ENCODE measurements around the gene HYAL2. TPM values are rescaled to one million over a fixed set of nuclear protein-coding genes. Genes with fewer than 3 reads are reported as not detected.

The HYAL2 gene
- total and polyA plus RNA-seq, 9 of the 15 experiments (the other 6 are each of a cell fraction or from before 2014, with no cell fraction given) = 0.36 to 22.7 (median 11.4) TPM; not detected in 1

DNA sequence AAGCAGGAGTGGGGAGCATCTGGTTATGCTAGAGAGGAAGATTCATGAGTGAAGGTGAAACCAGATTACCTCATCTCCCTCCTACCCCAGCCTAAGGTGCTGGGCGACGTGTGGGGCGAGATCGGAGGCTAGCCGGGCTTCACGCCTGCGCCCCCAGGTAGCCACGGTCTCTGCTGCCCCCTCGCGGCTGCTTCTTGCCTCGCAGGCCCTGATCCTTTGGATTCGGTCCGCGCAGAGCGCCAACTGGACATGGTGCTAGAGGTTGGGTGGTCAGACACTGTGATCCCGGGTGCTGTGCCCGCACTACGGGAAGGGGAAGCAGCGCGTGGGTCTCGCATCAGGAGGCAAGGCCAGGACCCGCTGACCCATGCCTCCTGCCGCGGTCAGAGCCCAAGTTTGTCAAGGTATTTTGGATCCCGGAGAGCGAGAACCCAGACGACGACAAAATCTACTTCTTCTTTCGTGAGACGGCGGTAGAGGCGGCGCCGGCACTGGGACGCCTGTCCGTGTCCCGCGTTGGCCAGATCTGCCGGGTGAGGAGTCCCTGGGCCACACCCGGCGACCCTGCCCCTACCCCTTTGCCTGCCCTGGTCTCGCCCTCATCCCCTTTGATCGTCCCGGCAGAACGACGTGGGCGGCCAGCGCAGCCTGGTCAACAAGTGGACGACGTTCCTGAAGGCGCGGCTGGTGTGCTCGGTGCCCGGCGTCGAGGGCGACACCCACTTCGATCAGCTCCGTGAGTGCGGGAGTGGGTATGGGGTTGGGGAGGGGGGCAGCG is 49.4 kb downstream of the HYAL2 start (continued):
- TF ChIP-seq, protein P1, sequence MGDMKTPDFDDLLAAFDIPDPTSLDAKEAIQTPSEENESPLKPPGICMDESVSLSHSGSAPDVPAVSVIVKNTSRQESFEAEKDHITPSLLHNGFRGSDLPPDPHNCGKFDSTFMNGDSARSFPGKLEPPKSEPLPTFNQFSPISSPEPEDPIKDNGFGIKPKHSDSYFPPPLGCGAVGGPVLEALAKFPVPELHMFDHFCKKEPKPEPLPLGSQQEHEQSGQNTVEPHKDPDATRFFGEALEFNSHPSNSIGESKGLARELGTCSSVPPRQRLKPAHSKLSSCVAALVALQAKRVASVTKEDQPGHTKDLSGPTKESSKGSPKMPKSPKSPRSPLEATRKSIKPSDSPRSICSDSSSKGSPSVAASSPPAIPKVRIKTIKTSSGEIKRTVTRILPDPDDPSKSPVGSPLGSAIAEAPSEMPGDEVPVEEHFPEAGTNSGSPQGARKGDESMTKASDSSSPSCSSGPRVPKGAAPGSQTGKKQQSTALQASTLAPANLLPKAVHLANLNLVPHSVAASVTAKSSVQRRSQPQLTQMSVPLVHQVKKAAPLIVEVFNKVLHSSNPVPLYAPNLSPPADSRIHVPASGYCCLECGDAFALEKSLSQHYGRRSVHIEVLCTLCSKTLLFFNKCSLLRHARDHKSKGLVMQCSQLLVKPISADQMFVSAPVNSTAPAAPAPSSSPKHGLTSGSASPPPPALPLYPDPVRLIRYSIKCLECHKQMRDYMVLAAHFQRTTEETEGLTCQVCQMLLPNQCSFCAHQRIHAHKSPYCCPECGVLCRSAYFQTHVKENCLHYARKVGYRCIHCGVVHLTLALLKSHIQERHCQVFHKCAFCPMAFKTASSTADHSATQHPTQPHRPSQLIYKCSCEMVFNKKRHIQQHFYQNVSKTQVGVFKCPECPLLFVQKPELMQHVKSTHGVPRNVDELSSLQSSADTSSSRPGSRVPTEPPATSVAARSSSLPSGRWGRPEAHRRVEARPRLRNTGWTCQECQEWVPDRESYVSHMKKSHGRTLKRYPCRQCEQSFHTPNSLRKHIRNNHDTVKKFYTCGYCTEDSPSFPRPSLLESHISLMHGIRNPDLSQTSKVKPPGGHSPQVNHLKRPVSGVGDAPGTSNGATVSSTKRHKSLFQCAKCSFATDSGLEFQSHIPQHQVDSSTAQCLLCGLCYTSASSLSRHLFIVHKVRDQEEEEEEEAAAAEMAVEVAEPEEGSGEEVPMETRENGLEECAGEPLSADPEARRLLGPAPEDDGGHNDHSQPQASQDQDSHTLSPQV (IDR thresholded peaks at IDR 0.05) = no peak
- TF ChIP-seq, protein P2, sequence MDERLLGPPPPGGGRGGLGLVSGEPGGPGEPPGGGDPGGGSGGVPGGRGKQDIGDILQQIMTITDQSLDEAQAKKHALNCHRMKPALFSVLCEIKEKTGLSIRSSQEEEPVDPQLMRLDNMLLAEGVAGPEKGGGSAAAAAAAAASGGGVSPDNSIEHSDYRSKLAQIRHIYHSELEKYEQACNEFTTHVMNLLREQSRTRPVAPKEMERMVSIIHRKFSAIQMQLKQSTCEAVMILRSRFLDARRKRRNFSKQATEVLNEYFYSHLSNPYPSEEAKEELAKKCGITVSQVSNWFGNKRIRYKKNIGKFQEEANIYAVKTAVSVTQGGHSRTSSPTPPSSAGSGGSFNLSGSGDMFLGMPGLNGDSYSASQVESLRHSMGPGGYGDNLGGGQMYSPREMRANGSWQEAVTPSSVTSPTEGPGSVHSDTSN (CRISPR knock-in tag; IDR thresholded peaks at IDR 0.05; ENCODE audit: low read depth) = no peak
- TF ChIP-seq, protein P2 (tag; conservative IDR thresholded peaks at IDR 0.05; ENCODE audit: low read depth) = no peak
- no peak for TF ChIP-seq RBM39 (optimal IDR thresholded peaks at IDR 0.05; ENCODE audit: low read depth, low read length)
- no peak for TF ChIP-seq MECOM (CRISPR knock-in tag; IDR thresholded peaks at IDR 0.05)
- peak; percentile 97 to 98 for TF ChIP-seq RAD21 (CRISPR knock-in tag; conservative IDR thresholded peaks at IDR 0.05 in 1 of 2, IDR thresholded peaks at IDR 0.05 in 1 of 2)
- TF ChIP-seq, protein P3, sequence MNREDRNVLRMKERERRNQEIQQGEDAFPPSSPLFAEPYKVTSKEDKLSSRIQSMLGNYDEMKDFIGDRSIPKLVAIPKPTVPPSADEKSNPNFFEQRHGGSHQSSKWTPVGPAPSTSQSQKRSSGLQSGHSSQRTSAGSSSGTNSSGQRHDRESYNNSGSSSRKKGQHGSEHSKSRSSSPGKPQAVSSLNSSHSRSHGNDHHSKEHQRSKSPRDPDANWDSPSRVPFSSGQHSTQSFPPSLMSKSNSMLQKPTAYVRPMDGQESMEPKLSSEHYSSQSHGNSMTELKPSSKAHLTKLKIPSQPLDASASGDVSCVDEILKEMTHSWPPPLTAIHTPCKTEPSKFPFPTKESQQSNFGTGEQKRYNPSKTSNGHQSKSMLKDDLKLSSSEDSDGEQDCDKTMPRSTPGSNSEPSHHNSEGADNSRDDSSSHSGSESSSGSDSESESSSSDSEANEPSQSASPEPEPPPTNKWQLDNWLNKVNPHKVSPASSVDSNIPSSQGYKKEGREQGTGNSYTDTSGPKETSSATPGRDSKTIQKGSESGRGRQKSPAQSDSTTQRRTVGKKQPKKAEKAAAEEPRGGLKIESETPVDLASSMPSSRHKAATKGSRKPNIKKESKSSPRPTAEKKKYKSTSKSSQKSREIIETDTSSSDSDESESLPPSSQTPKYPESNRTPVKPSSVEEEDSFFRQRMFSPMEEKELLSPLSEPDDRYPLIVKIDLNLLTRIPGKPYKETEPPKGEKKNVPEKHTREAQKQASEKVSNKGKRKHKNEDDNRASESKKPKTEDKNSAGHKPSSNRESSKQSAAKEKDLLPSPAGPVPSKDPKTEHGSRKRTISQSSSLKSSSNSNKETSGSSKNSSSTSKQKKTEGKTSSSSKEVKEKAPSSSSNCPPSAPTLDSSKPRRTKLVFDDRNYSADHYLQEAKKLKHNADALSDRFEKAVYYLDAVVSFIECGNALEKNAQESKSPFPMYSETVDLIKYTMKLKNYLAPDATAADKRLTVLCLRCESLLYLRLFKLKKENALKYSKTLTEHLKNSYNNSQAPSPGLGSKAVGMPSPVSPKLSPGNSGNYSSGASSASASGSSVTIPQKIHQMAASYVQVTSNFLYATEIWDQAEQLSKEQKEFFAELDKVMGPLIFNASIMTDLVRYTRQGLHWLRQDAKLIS (CRISPR knock-in tag; IDR thresholded peaks at IDR 0.05) = no peak
- TF ChIP-seq CTBP1 (IDR thresholded peaks at IDR 0.05; ENCODE audit: borderline replicate concordance) = peak; percentile 64; the same call in 1 of the 2 replicates
- TF ChIP-seq, protein P4, sequence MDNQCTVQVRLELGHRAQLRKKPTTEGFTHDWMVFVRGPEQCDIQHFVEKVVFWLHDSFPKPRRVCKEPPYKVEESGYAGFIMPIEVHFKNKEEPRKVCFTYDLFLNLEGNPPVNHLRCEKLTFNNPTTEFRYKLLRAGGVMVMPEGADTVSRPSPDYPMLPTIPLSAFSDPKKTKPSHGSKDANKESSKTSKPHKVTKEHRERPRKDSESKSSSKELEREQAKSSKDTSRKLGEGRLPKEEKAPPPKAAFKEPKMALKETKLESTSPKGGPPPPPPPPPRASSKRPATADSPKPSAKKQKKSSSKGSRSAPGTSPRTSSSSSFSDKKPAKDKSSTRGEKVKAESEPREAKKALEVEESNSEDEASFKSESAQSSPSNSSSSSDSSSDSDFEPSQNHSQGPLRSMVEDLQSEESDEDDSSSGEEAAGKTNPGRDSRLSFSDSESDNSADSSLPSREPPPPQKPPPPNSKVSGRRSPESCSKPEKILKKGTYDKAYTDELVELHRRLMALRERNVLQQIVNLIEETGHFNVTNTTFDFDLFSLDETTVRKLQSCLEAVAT (IDR thresholded peaks at IDR 0.05) = no peak
- no peak for TF ChIP-seq MTF1 (CRISPR knock-in tag; IDR thresholded peaks at IDR 0.05; ENCODE audit: borderline replicate concordance)
- TF ChIP-seq, protein P5, sequence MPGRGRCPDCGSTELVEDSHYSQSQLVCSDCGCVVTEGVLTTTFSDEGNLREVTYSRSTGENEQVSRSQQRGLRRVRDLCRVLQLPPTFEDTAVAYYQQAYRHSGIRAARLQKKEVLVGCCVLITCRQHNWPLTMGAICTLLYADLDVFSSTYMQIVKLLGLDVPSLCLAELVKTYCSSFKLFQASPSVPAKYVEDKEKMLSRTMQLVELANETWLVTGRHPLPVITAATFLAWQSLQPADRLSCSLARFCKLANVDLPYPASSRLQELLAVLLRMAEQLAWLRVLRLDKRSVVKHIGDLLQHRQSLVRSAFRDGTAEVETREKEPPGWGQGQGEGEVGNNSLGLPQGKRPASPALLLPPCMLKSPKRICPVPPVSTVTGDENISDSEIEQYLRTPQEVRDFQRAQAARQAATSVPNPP (IDR thresholded peaks at IDR 0.05; ENCODE audit: borderline replicate concordance, insufficient read depth, insufficient read length) = no peak
